ENCODE data around the gene ACVRL1.

DNA sequence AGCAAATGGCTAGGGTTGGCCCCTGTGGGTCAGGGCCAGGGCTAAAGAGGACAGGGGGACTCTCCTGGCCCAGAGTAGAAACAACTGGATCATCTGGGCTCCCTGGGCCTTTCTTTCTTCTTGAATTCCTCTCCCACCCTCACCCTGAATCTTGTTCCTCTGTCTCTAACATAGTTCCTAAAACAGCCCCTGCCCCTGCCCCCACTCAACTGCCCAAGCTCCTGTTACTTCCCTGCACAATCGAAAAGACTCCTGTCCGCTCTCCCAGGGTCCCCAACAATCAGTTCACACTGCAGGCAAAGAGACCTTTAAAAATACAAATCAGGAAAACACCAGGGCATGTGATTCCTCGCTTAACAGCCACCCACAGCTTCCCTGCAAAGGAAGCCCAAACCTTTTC, 37.4 kb upstream of the ACVRL1 start:
- TF ChIP-seq, protein P1, sequence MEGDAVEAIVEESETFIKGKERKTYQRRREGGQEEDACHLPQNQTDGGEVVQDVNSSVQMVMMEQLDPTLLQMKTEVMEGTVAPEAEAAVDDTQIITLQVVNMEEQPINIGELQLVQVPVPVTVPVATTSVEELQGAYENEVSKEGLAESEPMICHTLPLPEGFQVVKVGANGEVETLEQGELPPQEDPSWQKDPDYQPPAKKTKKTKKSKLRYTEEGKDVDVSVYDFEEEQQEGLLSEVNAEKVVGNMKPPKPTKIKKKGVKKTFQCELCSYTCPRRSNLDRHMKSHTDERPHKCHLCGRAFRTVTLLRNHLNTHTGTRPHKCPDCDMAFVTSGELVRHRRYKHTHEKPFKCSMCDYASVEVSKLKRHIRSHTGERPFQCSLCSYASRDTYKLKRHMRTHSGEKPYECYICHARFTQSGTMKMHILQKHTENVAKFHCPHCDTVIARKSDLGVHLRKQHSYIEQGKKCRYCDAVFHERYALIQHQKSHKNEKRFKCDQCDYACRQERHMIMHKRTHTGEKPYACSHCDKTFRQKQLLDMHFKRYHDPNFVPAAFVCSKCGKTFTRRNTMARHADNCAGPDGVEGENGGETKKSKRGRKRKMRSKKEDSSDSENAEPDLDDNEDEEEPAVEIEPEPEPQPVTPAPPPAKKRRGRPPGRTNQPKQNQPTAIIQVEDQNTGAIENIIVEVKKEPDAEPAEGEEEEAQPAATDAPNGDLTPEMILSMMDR (IDR thresholded peaks at IDR 0.05), result no peak
- TF ChIP-seq EZH2 (IDR thresholded peaks at IDR 0.05; ENCODE audit: borderline replicate concordance, insufficient read depth, low read depth, low read length, poor library complexity, severe bottlenecking), result no peak

Data from B cell (primary cell).